ENCODE results near the gene CFP.

GRCh38 chrX:47574547-47575301 lies 55.0 kb downstream of the CFP start:
- TF ChIP-seq ZNF274 (IDR thresholded peaks at IDR 0.05; ENCODE audit: low read depth, low read length) (no peak), SUZ12 (IDR thresholded peaks at IDR 0.05; ENCODE audit: extremely low read depth, insufficient read depth, insufficient read length) (no peak), YY1 (IDR thresholded peaks at IDR 0.05; ENCODE audit: insufficient read depth, insufficient read length) (no peak)

All from NT2/D1 (cell line).